Breast epithelium (tissue), 3 donors: Measurements from ENCODE around the gene RAD50.

Source experiments
- CTCF ChIP-seq, 3 donors: fragments of 450-650 bp; IDR thresholded peaks; one replicate each; pipeline ENCODE4 v1.5.1; 2016 to 2017; ENCODE audit warnings: antibody characterized with exemption in 3 of 3, mild to moderate bottlenecking in 3 of 3, moderate library complexity in 3 of 3
- POLR2AphosphoS5 ChIP-seq, 3 donors: sonication (generic); formaldehyde crosslinking; IDR thresholded peaks; one replicate each; pipeline ENCODE4 v1.6.1; 2017; ENCODE audit warnings: antibody characterized with exemption in 3 of 3

- TF ChIP-seq CTCF (IDR thresholded peaks at IDR 0.05) (no peak), POLR2AphosphoS5 (IDR thresholded peaks at IDR 0.05) (no peak)
These were observed 50.3 kb downstream of the RAD50 start for GRCh38 chr5:132607095-132607494.
